DLD1 (cell line): ENCODE results near the gene EMILIN2.

Experiments used
- in situ Hi-C: cut with HindIII; loops from 2 replicates; pipeline ENCODE4 v1.10.0; 2017; ENCODE audit warnings: low sequenced_read_pairs

The EMILIN2 gene

DNA sequence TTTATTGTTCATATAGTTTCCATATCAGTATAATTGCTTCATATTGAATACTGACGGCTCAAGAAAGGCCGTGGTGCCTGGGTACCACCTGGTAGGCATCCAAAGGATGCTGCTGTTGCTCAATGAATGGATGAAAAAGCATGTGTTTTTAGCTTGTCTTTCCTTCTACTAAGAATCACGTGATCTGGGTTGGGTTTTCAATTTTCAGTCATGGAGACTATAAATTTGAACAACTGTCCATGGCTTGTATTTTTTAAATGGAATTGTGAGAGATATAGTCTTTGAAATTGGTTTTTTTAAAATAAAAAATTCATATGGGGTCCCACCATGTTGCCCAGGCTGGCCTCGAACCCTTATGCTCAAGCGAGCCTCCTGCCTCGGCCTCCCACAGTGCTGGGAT lies 25.3 kb downstream of the EMILIN2 start:
- in situ Hi-C loops = no loop called here

DNA sequence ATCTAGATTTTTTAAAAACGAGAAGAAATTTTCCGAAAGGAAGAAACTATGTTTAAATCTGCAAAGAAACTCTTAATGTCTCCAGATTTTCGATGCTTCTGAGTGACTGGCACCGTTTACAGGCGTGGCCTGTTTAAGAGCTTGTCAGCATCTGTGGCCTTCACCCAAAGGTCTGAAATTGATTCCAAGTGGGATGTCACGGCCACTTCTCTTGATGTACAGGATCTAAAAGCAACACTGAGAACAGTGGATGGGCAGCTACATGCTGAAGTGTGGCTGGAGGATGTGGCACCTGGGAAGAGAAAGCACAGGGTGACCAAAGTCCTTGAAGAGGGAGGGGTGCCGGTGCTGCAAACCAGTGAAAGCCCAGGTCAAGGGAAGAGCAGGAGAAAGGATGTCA lies 28.0 kb downstream of the EMILIN2 start:
- in situ Hi-C loops = no loop called here

DNA sequence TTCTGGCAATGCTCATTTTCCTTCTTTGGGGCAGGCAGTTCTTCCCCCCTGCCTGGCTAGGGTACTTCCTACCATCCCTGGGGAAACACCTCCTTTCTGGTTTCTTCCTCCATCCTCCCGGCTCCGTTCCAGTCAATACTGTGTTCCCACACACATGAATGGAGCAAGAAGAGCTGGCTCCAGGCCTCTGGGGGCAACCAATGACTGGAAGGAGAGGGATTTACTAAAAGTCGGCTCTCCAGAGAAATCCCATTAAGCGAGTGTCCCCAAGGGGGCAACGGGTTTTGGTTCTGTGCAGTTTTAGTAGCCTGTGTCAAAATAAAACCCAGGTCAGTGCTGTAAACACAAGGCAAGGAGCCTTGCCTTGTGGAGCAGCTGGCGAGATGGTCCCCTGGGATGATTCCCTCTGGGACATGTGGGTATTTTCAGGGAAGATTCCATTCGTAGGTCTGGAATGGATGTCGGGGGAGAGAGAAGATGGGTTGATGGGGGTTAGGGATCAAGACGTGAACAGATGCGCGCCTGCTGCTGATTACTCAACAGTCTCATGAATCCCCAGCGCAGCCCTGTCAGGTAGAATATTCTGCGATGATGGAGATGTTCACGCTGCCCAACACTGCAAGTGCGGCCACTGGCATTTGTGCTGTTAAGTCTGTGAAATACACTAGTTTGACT lies 32.0 kb downstream of the EMILIN2 start:
- in situ Hi-C loops = no loop called here

DNA sequence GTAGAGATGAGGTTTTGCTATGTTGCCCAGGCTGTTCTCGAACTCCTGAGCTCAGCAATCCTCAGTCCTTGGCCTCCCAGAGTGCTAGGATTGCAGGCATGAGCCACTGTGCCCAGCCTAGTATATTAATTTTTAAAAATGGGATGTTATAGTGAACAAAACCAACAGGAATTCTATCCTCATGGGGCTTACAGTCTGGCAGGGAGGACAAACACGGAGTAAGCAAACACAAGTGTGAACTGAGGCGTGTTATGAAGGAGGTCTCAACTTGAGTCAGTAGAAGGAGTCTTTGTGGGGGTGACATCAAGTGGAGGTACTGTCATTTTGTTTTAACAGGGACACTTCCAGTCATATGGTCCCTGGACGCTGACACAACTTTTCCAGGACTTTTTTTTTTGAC lies 33.1 kb downstream of the EMILIN2 start:
- in situ Hi-C loops = no loop called here

DNA sequence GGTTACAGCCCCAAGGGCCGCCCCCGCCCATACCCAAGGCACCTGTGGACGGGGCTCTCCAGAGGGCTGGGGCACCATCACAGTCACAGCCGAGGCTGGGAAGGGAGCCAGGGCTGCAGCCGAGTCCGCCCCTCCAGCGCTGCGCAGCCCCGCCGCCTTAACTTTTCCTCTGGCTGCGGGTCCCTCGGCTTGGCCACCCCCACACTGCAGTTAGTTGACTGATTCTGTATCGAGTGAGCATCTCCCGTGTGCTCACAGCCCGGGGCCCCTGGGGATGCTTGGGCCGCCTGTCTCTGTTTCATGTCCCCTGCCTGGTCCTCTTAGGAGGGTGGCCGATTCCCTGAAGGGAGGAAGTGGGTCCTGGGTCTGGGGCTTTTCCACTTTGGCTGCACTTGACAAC lies 33.7 kb downstream of the EMILIN2 start:
- in situ Hi-C loops = no loop called here

DNA sequence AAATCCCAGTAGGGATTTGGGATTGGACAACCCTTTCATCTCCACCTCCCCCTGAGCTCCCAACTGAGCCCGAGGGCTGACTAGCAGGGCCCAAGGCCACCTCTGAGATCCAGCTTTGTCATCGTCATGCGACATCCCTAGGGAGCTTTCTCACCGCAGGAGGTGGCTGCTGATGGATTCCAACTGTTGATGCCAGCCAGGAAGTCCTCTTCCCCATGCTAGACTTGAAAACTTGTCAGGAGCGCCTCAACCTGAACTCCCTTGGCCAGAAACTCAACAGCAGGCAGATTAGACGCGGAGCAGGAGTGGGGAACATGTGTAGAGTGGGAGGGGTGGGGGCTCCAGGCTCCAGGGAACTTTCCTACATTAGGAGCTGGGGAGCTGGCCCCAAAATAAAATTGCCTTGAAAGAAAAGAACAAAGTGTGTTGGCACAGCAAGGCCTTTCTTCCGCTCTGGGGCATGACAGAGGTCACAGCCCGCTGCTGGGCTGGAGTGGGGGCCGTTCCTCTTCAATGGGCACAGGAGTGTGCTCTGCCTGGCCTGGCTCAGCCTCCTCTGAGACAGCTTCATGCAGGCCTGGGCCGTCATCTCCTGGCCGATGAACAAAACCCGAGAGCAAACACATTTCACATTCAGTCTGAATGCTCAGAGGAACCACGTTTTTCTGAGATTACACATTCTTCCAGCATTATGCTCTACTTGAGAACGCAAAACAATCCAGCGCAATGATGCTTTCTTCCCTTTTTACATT lies 34.5 kb downstream of the EMILIN2 start:
- in situ Hi-C loops = no loop called here

DNA sequence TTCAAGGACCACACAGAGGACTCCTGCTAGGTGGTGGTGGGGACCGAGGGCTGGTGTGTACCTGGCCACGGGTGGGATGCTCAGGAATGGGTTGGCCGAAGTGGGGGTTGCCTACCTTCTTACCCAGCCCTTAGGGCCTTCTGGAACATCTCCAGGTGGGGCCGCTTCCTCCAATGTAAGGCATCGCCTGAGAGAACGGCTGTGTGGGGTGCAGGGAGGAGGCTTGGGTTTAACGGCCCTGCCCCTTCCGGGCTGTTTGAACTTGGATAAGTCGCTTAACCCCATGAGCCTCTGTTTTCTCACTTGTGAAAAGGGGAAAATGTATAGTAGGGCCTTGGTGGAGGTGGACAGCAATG lies 35.0 kb downstream of the EMILIN2 start:
- in situ Hi-C loops = no loop called here

DNA sequence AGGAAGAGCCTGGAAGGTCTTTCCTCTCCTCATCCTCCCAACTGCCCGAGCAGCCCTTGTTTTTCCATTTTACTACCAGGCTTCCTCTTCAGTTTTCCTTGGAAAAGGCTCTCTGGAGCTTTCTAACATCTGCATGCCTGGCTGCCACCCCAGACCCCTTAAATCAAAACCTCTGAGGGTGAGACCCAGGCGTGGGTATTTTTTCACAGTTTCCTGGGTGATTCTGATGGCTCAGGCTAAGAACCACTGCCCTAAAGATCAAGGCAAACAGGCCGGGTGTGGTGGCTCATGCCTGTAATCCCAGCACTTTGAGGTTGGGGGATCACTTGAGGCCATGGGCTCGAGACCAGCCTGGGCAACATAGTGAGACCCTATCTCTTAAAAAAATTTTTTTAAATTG lies 35.4 kb downstream of the EMILIN2 start:
- in situ Hi-C loops = no loop called here

DNA sequence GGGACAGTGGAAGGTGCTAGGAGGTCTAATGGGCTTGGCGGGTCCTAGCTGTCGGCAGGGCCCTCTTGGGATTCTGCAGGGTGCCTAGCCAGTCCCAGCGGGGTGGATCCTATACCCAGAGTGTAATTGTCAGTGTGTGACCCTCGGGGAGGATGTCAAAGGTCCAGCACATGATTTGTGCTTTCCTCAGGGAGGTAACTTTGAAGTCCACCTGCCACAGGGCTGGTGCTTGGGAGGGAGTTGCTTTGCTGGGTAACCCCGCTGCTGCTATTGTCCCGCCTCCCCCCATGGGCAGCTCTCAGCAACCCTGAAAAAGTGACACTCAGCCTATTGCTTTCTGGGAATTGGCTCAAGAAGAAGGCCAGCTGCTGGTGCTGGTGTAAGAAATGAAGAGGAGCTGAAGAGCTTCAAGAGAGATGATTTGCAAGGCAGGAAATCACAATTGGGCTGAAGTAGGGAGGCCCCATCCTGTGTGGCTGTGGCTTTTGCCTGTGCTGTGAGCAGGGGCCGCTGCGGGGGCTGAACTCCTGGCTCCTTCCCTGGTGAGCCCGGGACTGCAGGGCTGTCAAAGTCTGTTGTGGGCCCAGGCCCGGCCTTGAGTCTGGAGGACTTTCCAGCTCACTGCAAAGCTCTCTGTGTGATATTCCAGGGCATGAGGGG lies 36.4 kb downstream of the EMILIN2 start:
- in situ Hi-C loops = no loop called here

DNA sequence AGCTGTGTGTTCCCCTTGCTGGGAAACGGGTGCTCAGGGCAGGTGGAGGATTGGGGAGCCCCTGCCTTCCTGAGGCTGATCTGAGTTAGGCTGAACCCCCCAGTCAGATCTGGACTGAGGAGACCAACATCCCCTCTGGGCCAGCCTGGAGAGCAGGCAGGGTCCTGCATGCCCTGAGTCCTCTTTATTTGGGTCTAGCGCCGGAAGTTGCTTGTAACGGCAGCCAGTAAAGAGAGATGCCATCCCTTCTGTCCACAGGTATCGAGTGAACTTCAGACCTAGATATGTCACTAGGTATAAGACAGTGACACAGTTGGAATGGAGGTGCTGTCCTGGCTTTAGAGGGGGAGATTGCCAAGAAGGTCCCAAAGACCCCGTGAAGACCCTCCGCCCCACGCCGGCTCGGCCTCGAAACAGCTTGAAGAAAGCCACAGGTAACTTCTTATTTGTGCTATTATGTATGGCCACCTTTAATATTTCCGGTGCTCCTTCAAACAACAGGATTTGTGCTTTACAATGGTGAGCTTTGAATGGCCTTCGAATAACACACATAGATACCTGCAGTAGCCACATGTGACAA lies 38.0 kb downstream of the EMILIN2 start:
- in situ Hi-C loops = no loop called here

DNA sequence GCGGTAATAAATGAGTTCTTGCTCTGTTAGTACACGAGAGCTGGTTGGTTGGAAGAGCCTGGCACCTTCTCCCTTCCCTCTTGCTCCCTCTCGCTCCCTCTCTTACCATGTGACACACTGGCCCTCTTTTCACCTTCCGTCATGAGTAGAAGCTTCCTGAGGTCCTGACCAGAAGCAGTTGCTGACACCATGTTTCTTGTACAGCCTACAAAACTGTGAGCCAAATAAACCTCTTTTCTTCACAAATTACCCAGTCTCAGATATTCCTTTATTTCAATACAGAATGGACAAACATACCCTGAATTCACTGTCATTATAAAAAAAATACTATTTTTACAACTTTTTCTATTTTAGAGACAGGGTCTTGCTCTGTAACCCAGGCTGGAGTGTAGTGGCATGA lies 40.7 kb downstream of the EMILIN2 start:
- in situ Hi-C loops = no loop called here

DNA sequence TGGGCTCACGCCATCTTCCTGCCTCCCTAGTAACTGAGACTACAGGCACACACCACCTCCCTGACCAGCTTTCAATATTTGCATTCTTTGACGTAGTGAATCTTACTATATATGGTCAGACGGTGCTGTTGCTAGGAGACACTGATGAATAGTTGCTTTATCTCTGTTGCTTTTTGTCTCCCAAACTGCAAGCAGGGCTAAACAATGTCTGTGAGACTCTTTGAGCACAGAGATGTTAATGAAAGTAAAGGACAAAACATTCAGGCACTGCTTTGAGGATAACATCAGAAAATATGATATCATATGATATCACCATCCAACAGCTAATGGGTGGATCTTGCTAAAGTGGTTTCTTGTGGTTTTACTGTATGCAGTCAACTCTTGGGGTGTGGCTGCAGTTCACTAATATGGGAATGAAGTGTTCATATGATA lies 43.0 kb downstream of the EMILIN2 start:
- in situ Hi-C loops = no loop called here

DNA sequence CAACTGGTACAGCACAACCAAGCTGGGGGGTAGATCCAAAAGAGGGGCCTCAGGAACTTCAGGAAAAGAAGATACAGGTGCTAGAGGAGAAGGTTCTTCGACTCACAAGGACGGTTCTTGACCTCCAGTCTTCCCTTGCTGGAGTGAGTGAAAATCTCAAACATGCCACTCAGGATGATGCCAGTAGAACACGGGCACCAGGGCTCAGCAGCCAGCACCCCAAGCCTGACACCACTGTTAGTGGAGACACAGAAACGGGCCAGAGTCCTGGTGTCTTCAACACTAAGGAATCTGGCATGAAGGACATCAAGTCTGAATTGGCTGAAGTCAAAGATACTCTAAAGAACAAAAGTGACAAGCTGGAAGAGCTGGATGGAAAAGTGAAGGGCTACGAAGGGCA lies 43.8 kb downstream of the EMILIN2 start:
- in situ Hi-C loops = no loop called here

DNA sequence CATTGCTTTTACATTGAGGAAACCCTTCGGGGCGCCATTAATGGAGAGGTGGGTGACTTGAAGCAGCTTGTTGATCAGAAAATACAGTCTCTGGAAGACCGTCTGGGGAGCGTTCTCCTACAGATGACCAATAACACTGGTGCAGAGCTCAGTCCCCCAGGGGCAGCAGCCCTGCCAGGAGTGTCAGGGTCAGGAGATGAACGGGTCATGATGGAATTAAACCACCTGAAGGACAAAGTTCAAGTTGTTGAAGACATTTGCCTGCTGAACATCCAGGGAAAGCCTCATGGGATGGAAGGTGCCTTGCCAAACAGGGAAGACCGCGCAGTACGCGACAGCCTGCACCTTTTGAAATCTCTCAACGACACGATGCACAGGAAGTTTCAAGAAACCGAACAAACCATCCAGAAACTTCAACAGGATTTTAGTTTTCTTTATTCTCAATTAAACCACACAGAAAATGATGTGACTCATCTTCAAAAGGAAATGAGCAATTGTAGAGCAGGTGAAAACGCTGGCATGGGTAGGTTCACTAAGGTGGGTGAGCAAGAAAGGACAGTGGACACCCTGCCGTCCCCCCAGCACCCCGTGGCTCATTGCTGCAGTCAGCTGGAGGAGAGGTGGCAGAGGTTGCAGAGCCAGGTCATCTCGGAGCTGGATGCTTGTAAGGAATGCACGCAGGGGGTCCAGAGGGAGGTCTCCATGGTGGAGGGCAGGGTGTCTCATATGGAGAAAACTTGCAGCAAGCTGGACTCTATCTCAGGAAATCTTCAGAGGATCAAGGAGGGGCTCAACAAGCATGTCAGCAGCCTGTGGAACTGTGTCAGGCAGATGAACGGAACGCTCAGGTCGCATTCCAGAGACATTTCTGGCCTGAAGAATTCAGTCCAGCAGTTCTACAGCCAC lies 45.0 kb downstream of the EMILIN2 start:
- in situ Hi-C loops = no loop called here

DNA sequence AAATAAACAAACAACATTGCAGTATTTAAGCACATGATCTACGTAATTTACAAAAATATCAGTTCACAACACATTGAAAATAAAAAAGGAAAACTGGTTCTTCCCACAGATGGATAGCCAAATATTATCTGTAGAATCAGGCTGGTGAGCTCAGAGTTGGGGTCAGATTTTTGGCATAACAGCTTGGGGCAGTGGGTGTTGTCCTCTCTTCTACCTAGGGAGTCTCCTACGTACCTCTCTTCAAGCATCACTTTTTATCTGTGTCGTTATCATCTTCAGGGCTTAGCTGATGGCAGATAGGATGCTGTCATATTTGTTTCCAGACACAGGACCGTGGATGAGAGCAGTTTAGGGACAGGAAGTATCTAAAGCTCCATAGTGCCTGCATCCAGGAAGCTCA lies 46.2 kb downstream of the EMILIN2 start:
- in situ Hi-C loops = no loop called here

DNA sequence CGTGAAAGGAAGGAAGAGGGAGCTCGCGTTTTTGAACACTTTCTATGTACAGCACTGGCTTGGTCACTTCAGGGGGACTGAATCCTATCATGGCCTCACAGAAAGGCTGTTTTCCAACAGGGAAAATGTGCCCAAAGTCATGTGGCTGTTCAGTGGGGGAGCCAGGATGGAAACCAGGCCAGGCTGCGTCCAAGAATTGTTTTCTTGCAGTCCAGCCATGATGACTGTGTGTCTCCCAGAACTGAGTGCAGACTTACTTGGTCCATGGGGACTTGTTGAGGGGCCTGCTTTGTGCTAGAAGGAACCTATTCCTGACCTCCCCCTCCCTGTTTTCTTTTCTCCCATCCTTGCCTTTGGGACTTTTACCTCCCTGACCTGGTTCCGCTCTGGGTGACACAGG lies 46.9 kb downstream of the EMILIN2 start:
- in situ Hi-C loops = no loop called here

DNA sequence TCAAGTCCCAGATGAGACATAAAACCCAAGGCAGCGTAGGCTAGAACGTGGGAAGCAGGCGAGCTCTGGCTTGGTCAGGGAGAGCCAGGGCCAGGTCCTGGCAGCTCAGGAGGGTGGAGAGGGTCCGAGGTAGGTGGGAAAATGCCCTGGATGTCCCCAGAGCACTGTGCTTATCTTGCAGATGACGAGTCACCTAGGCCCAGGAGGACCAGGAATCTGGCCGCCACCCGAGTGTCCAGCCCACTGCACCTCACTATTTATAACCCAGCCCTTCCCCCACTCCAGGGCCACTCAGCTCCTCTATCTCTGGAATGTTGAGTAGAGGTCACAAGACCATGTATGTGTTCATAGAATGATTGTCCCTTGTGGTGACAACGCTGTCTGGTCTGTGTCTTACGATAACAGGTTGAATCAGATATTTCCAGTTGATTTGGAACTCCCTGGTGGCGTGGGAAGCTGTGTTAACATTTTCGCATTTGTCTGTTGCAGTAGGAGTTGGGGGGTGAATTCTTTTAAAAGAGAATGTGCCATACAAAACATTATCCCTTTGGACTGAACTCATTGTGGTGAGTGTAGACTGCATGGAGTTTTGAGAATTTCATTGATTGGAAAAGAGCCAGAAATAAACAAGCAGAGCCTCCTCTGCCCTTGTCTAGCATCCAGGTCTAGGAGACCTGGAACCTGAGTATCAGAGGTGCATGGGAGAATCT lies 47.5 kb downstream of the EMILIN2 start:
- in situ Hi-C loops = no loop called here

DNA sequence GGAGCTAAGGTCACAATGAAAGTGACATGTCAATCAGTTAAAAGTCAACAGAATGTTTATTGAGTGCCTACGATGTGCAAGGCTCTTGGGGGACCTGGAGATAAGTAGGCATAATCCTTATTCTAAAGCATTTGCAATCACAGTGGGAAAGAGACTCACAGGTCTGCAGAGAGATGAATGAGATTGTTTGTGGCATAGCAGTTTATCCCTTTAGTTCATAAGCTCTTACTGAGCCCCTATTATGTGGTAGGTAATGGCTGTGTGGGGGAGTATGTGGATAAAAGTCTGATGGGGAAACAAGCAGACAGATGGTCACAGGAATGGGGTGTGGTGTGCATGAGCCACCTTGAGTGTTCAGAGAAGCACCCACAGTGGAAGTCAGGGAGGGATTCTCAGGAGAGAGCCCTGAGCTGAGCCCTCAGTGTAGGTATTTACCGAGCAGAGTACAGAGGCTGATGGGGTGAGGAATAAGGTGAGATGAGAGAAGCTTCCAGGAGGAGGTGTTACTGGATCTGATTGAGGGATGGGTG lies 48.1 kb downstream of the EMILIN2 start:
- in situ Hi-C loops = no loop called here

DNA sequence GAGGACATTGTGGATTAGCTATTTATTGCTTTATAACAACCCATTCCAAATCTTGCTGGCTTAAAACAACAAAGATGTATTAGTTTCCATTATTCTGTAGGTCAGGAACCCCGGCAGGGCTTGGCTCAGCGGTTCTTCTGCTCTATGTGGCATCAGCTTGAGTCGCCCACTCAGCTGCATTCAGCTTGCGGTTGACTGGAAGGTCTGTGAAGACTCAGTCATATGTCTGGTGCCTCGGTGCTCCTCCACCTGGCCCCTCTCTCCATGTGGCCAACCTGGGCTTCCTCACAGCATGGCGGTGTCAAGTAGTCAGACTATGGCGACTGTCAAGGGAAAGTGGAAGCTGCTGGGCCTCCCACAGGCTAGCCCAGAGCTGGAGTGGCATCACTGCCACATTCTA lies 48.6 kb downstream of the EMILIN2 start:
- in situ Hi-C loops = no loop called here

DNA sequence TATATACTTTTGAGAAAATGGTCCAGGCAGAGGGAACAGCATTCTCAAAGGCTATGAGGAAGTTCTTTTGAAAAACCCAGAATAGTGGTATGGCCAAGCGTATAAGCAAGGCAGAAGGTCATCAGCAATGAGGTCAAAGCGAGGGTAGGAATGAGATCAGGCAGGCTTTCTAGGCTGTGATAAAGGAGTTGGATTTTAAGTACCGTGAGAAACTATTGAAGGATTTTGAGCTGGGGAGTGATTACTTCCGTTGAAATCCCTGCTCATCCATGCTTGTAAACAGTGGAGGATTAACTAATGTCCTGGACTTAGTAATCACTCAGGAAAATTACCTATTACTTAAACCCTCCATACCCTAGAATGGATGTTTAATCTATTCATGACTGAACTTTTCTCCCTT lies 50.2 kb downstream of the EMILIN2 start:
- in situ Hi-C loops = no loop called here
